K562 treated with DMSO at 1 percent for 24 hours (cell line): Measurements from ENCODE around the gene TEDC1. TPM values are rescaled to one million over a fixed set of nuclear protein-coding genes. Genes with fewer than 3 reads are reported as not detected.

Source experiments
- total RNA-seq: library from RNA; unstranded; fragments of 300-600 nt; gene quantifications from 2 replicates; pipeline ENCODE4 v1.2.3, GENCODE V29; 2022; ENCODE audit warnings: low read depth; ENCODE audit not compliant: insufficient read depth

The TEDC1 gene, protein sequence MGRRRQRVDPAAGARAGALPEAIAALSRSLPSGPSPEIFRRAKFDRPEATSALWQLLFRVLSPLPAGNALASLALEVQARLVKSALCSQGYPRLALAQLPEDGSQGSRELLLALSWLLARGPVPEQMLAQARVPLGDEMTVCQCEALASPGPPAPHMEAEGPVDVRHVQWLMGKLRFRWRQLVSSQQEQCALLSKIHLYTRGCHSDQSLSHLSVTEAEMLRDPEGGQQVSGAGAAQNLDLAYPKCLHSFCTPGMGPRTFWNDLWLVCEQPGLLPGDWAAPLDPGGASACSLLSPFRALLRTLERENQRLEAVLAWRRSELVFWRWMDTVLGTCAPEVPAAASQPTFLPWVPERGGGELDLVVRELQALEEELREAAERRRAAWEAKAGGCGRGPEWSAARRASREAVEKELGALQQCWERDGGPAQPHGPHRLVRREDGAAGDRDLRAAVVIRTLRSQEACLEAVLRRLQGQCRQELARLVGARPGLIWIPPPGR
- 35.6 and 38.7 TPM in 2 replicates for total RNA-seq

DNA sequence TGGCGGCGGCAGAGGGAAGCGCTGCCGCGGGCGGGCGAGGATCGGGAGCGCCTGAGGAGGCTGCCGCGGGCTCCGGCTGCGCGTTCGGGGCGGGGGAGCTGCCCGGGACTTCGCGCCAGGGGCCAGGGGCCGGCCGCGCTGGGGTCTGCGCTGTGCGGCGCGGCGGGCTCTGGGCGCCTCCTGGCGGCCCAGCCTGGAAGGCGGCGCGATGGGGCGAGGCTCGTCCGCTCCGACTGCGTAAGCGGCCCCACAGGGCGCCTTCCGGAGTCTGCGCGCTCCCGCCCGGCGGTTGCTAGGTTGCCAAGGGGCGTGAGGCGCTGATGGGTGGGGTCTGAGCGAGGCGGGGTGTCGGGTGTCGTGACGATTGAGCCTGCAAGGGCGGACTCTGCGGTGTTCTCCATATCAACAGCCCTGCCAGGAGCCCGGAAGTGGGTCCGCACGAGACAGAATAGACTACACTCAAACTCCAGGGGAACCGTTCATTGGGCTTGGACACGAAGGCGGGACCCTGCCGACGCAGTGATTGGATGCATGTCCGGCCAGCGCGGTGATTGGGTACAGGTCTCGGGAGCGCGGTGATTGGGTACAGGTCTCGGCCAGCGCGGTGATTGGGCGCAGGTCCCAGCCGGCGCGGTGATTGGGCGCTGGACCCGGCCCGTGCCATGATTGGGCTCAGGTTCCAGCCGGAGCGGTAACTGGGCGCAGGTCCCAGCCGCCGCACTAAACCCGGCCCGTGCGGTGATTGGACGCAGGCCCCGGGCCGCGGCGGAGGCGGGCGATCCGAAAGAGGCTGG lies at the start of gene TEDC1:
TSS of gene TEDC1 (plus strand) at position 675 of the 794 bp plus-strand sequence. CDS start 130 bp downstream, outside the sequence.

DNA sequence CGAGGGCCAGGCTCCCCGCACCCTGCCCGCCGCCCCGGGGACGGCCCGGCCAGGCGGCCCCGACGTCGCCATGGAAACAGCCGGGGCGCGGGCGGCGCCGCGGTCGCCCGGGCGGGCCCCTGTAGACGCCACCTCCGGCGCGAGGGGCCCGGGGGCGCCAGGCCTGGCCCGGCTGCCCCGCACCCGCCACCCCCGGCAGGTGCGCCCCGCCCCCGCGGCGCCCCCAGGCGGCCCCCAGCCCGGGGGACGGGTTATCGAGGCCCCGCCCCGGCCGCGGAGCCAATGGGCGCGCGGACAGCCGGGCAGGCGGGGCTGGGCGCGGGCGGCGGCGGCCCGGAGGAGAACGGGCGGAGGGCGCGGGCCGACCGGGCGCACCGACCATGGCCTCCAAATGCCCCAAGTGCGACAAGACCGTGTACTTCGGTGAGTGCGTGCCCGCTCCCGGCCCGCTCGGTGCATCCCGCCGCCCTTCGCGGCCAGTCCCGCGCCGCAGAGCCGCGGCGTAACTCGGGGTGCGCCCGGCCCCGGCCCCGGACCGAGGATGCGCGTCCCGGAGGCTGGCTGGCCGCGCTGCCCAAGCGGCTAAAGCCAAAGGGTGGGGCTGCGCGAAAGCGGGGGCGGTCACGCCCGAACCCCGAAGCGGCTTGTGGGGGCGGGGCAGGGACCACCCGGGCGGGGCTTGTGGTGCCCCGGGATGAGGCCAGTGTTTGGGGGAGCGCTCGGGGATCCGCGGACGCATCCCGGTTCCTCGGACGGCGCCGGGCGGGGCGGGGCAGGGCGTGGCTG lies 16.4 kb upstream of the TEDC1 start, which contains the start of gene CRIP2:
TSS of gene CRIP2 (plus strand) at position 339 of the 786 bp plus-strand sequence. CDS start at position 381, 42 bp downstream.

DNA sequence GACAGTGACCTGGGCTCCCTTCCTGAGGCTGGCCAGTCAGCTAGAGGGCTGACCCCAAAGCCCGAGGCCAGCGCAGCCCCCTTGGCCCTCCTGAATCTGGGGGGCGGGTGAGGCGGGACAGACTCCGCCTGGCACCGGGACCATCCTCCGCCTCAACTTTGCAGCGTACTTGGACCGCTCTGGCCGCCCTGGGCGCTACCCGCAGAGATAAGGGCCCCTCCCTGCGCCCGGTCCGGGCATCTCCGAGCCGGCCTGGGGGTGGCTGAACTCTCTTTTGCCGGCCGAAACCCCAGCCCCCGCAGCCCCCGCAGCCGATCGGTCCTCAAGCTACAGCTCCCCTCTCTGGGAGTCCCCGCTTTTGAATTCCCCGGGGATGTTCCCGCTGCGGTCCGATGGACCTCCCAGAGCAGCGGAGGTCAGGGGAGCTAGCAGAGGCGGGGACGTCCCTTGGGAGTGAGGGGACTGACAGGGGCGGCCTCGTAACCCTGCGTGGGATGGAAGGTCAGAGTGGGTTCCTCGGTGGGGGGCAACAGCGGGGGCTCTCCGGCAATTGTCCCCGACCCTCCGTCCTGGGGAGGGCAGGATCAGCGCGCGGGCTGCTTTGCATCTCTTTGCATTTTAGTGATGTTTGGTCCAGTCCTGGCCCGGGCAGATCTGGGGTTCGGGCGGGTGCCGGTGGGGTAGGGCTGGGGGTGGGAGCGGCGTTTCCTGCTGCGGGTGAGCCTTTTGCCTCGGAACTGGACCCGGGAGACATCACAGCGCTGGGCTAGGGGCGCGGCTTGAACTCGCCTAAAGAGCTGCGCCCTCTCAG lies 4.7 kb upstream of the TEDC1 start, which contains the start of gene CRIP1:
TSS of gene CRIP1 (plus strand) at position 724 of the 811 bp plus-strand sequence. CDS start 374 bp downstream, outside the sequence.

DNA sequence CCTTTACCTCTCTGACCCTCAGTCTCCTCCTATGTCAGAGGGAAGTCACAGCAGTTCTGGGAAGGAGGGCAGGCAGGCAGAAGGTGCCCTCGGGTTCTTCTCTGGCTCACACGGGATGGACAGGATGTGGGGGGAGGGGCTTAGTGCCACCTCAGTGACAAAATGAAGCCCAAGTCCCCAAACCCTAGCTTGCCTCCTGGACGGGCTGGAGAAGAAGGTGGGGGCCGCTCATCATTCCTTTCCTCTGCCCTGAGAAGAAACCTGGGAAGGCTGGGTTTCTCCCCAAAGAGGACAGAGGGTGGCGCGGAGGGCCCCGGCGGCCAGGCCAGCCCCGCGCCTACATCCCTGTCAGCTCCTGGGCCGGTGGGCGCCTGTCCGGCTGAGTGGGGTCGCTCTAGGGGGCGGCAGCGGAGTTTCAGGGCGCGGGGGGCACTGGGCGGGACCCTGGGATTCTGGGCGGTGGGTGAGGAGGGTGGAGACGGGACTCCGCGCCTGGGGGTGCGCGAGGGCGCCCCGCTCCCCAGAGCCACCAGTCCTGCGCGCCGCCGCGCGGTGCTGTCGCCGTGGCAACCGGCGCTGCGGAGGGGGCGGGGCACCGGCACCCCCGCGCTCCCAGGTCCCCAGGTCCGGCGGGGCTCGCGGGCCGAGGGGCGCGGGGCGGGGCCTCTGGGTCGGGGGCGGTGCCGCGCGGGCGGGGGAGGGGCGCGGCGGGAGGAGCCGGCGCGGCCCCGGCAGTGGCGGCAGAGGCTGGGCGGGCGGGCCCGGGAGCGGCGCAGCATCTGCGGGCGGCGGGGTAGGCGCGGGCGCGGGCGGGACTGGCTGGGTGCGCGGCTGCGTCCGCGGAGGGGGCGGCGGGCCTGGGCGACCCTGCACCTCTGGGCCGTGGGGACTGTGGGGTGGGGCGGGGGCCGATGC lies 35.1 kb downstream of the TEDC1 start, which contains the start of gene TMEM121:
TSS of gene TMEM121 (plus strand) at position 723 of the 915 bp plus-strand sequence. CDS start 2,252 bp downstream, outside the sequence.

Other genes starting within 250 kb of the TEDC1 start
- gene BTBD6, start 242.7 kb upstream of the TEDC1 start, total RNA-seq: not detected in 2 replicates
- 33.4 and 35.6 TPM in 2 replicates for gene BRF1, start 190.2 kb upstream of the TEDC1 start, total RNA-seq
- gene PACS2, start 176.5 kb upstream of the TEDC1 start, total RNA-seq: 26.2 and 33.9 TPM in 2 replicates
- 0.72 and 1.2 TPM in 2 replicates for gene TEX22, start 92.7 kb upstream of the TEDC1 start, total RNA-seq
- 52.9 and 65.7 TPM in 2 replicates for gene MTA1, start 71.4 kb upstream of the TEDC1 start, total RNA-seq
- 2.7 and 6.1 TPM in 2 replicates for gene CRIP2, start 16.4 kb upstream of the TEDC1 start, total RNA-seq
- not detected in 2 replicates for gene CRIP1, start 4.4 kb upstream of the TEDC1 start, total RNA-seq
- gene TMEM121, start 35.3 kb downstream of the TEDC1 start, total RNA-seq: 0.56 and 0.61 TPM in 2 replicates